Transverse colon (tissue), 4 donors: Measurements from ENCODE around the gene GMEB2. TPM values are rescaled to one million over a fixed set of nuclear protein-coding genes. Genes with fewer than 3 reads are reported as not detected.

ENCODE experiments used
- DNase-seq: peaks from one replicate; pipeline ENCODE4 v3.0.0-alpha.2; 2019
- H3K27ac ChIP-seq, 4 donors: fragments of 200-600 bp; sonication (generic); 2 replicates each; pipeline ENCODE4 v1.5.1; 2016 to 2018; ENCODE audit warnings: inconsistent platforms in 4 of 4
- H3K27me3 ChIP-seq: fragments of 200-600 bp; sonication (generic); 2 replicates; pipeline ENCODE4 v1.5.1; 2017; ENCODE audit warnings: inconsistent platforms
- H3K36me3 ChIP-seq, 4 donors: fragments of 200-600 bp; sonication (generic); 2 replicates each; pipeline ENCODE4 v1.5.1; 2017 to 2019; ENCODE audit warnings: inconsistent platforms in 4 of 4
- H3K4me1 ChIP-seq, 4 donors: fragments of 200-600 bp; sonication (generic); 2 replicates each; pipeline ENCODE4 v1.5.1; 2017 to 2020; ENCODE audit warnings: inconsistent platforms in 4 of 4
- H3K4me3 ChIP-seq, 4 donors: fragments of 200-600 bp; sonication (generic); 1 replicate in 1 of 4; 2 replicates in 3 of 4; pipeline versions ENCODE4 v1.5.1 to v1.6.1; 2017 to 2019; ENCODE audit warnings: inconsistent platforms in 4 of 4
- H3K9me3 ChIP-seq, 2 donors: fragments of 200-600 bp; sonication (generic); 2 replicates each; pipeline ENCODE4 v1.5.1; 2017 to 2019; ENCODE audit warnings: inconsistent platforms in 2 of 2
- EP300 ChIP-seq: sonication (generic); formaldehyde crosslinking; IDR thresholded peaks from one replicate; pipeline ENCODE4 v1.6.1; 2017; ENCODE audit warnings: antibody characterized with exemption, low read depth
- POLR2A ChIP-seq: fragments of 450-650 bp; IDR thresholded peaks from one replicate; pipeline ENCODE4 v1.6.1; 2016; ENCODE audit warnings: antibody characterized with exemption, mild to moderate bottlenecking, moderate library complexity
- POLR2AphosphoS5 ChIP-seq, 3 donors: sonication (generic); formaldehyde crosslinking; IDR thresholded peaks; one replicate each; pipeline ENCODE4 v1.6.1; 2016; ENCODE audit warnings: antibody characterized with exemption in 3 of 3
- WGBS, 2 donors: methylation state at CpG; one replicate each; pipeline ENCODE4 v1.1.5; 2018; ENCODE audit warnings: low coverage in 1 of 2; 5-methylcytosine and 5-hydroxymethylcytosine counted together
- in situ Hi-C, 4 donors: fragments of 200-750 bp; cut with MboI; loops; one replicate each; pipeline versions ENCODE4 v1.15.0 to v1.15.1; 2017; ENCODE audit warnings: low sequenced_read_pairs in 3 of 4, low pct_ligation_motif_present in 1 of 4, low pct_unique_long_range_greater_than_20kb in 1 of 4
- intact Hi-C: fragments of 100-400 bp; cut with DNase I; formaldehyde crosslinking; loops from one replicate; pipeline ENCODE4 v1.15.1; 2023; ENCODE audit warnings: low total_unique reads
- total RNA-seq, 4 donors: library from RNA; depleted of rRNA; stranded (reverse); fragments of >200 nt; gene quantifications; one replicate each; pipeline ENCODE4 v1.1.0, GENCODE V29; 2016
- TF ChIP-seq, protein P1 (sequence below), 5 experiments: fragments of 200-600 bp in 3 of 5; fragments of 450-650 bp in 2 of 5; sonication (generic) in 3 of 5; IDR thresholded peaks; 1 replicate in 2 of 5; 2 replicates in 3 of 5; pipeline ENCODE4 v1.5.1; 2016 to 2017; ENCODE audit warnings: antibody characterized with exemption in 5 of 5, inconsistent platforms in 3 of 5, mild to moderate bottlenecking in 2 of 5, moderate library complexity in 1 of 5

Gene GMEB2
- total RNA-seq, 4 donors from 2014 or later = 9.0 to 20.3 (median 13.5) TPM

DNA sequence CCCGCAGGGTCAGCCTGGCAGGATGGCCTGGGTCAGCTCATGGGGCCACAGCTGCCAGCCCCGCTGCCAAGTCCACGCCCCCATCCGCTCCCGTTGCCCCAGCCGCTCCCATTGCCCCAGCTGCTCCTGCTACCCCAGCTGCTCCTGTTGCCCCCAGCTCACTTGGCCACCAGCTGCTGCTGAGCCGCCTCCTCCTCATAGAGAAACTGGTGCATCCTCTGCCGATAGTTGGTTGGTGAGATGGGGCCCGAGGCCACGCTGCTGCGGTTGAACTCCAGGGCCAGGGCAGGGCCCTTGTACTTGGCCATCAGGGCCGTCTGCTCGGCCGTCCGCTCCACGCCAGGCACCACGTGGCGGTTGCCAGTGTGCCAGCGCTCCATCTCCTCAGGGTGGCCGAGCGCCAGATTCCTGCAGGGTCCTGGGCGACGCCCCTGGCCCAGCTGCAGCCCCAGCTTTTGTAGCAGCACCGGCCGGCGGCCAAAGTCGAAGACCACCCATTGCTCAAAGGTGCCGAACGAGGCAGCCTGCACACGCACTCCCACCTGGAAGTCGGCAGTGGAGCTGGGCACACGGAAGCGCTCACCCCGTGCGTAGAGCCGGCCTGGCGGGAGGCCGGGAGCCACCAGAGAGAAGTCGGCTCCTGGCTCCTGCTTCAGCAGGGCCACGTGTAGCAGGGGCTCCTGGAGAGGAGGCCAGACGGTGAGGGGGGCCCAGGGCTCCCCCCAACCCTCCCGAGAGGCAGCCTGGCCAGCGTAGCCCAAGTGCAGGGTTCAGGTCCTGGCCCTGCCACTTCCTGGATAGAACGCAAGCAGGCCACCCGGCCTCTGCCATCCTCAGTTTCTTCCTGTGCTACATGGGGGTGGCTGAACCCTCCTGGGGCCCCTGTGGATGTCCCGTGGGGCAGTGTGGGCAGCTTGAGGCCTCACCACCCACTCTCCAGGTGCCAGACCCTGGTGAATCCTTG lies 57.6 kb downstream of the GMEB2 start:
- peaks cover 6 to 16% (median 12%) of the 10 kb centered on the region in 4 donors for H3K4me1 ChIP-seq
- in situ Hi-C loops (no loop called here), intact Hi-C loops (no loop called here)
- H3K4me3 ChIP-seq = no peak overlapping the region
- no peaks in the 10 kb centered on the region for H3K27me3 ChIP-seq
- 85% methylated on average over 41 of the region's 46 CpGs; no CpG with 5 or more reads in 1 of the 2 donors for WGBS, 2 donors
- peak overlapping the region in 2 of 4 donors; percentile 41 to 72 for H3K27ac ChIP-seq
- no peaks in the 10 kb centered on the region for H3K9me3 ChIP-seq
- no peaks in the 10 kb centered on the region for H3K36me3 ChIP-seq
- peak; percentile 42 for DNase-seq
- TF ChIP-seq, protein P1, sequence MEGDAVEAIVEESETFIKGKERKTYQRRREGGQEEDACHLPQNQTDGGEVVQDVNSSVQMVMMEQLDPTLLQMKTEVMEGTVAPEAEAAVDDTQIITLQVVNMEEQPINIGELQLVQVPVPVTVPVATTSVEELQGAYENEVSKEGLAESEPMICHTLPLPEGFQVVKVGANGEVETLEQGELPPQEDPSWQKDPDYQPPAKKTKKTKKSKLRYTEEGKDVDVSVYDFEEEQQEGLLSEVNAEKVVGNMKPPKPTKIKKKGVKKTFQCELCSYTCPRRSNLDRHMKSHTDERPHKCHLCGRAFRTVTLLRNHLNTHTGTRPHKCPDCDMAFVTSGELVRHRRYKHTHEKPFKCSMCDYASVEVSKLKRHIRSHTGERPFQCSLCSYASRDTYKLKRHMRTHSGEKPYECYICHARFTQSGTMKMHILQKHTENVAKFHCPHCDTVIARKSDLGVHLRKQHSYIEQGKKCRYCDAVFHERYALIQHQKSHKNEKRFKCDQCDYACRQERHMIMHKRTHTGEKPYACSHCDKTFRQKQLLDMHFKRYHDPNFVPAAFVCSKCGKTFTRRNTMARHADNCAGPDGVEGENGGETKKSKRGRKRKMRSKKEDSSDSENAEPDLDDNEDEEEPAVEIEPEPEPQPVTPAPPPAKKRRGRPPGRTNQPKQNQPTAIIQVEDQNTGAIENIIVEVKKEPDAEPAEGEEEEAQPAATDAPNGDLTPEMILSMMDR (IDR thresholded peaks at IDR 0.05) = no peak
- TF ChIP-seq EP300 (no peak), POLR2A (no peak), POLR2AphosphoS5 (IDR thresholded peaks at IDR 0.05) (no peak)

DNA sequence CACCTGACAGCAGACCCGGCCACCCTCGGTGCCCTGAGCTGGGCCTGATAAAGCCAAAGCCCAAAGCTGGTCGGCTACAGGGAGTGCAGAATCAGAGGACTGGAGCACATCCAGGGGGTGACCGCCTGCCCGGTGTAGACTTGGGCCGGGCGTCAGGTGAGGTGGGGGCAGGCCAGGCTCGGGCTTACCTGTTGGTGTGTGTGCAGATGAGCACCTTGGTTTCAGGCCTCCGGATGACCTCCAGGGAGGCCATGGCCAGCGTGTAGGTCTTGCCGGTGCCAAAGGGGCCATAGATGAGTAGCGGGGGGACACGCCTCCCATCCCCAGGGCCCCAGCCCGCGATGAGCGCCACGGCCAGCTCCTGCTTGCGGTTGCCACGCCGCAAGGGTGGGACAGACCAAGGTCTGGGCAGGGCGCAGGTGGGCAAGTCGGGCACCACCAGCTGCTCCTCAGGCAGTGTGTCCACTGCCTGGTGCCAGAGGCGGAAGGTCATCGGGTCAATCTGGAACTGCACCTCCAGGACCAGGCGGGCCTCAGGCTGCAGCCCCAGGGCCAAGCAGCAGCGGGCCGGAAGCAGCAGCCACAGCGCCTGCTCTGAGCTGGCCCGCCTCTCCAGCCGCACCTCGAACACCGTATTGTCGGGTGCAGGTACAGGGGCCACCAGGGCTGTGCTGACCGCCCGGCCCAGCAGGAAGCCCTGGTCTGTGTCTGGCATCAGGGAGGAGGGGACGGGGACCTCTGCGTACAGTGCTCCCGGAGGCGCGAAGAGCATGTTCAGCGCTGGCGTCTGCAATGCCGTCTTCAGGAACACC lies 58.5 kb downstream of the GMEB2 start:
- Histone ChIP-seq H3K36me3 (no peaks in the 10 kb centered on the region), H3K4me1 (peaks cover 3 to 12% (median 7%) of the 10 kb centered on the region in 4 donors), H3K4me3 (no peak overlapping the region), H3K27ac (peak overlapping the region; percentile 14 to 72 (median 33)), H3K9me3 (no peaks in the 10 kb centered on the region), H3K27me3 (no peaks in the 10 kb centered on the region)
- in situ Hi-C loops = no loop called here
- WGBS, 2 donors = 67% methylated on average over 37 of the region's 43 CpGs; no CpG with 5 or more reads in 1 of the 2 donors
- no peak for TF ChIP-seq EP300
- TF ChIP-seq, protein P1 (IDR thresholded peaks at IDR 0.05) = no peak
- no peak for TF ChIP-seq POLR2AphosphoS5 (IDR thresholded peaks at IDR 0.05)
- TF ChIP-seq POLR2A = no peak
- no peak for DNase-seq
- intact Hi-C loops = no loop called here

DNA sequence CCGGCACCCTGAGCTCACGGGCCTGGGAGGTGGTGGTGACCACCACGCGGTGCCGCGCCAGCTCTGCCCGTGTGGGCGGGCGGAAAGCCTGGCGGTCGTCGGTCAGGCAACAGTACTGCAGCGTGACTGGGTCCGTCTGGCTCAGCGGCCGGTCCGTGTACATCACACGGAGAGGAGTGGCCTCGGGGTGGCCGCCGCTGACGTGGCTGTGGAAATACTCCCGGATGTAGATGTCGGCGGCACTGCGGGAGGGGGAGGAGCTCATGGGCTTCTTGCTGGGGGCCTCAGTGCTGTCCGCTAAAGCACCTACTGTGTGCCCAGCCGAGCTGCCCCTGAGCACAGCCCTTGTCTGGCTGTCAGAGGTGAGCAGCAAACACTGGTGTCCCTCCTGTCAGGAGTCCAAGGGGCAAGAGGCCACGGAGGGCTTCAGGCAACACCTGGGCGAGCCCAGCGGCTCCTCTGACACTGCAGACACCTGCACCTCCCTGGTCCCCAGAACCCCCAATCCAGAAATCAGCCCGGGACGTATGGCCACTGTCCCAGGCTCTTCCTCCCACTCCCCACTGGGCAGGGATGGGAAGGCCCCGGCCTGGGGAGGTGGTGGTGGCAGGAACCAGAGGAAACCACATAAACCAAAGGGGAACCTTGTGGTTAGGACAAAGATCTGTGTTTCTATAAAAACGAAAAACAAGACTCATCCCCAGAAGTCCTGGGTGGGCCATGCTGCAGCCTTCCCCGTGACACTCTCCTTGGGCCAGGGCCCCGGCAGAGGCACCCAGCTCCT lies 59.3 kb downstream of the GMEB2 start:
- Histone ChIP-seq H3K27me3 (no peaks in the 10 kb centered on the region), H3K4me3 (no peak overlapping the region), H3K4me1 (peaks cover 0 to 4% (median 0%) of the 10 kb centered on the region in 4 donors), H3K9me3 (no peaks in the 10 kb centered on the region), H3K27ac (peak overlapping the region; percentile 14 to 72 (median 33)), H3K36me3 (peaks cover 0 to under 1% (median 0%) of the 10 kb centered on the region in 4 donors)
- WGBS, 2 donors = 61% methylated on average over 29 of the region's 37 CpGs; no CpG with 5 or more reads in 1 of the 2 donors
- in situ Hi-C loops (no loop called here), intact Hi-C loops (no loop called here)
- TF ChIP-seq POLR2A = no peak
- TF ChIP-seq POLR2AphosphoS5 (IDR thresholded peaks at IDR 0.05) = no peak
- TF ChIP-seq, protein P1 (IDR thresholded peaks at IDR 0.05) = no peak
- no peak for TF ChIP-seq EP300
- peak; percentile 75 for DNase-seq
